Retinal pigment epithelial cell (primary cell): ENCODE measurements around the gene FREM1.
"Not testable (repeated sequence)": the region's sequence is repeated elsewhere in the genome, so short reads cannot be mapped to it uniquely, and the experiment has no call there.

Experiments
- DNase-seq: peaks from one replicate; pipeline ENCODE4 v3.0.0-alpha.2; 2010; ENCODE audit warnings: low read depth
- H3K4me3 ChIP-seq: 2 replicates; pipeline ENCODE4 v1.5.1; 2011; ENCODE audit warnings: mild to moderate bottlenecking, low read length, control low read depth, moderate library complexity
- TF ChIP-seq, protein P1 (sequence below): conservative IDR thresholded peaks from 2 replicates; pipeline ENCODE4 v1.5.1; 2011; ENCODE audit warnings: low read depth, low read length, control low read depth, inconsistent platforms

FREM1 gene

GRCh38 chr9:14926941-14927624 lies 16.9 kb upstream of the FREM1 start:
- TF ChIP-seq, protein P1, sequence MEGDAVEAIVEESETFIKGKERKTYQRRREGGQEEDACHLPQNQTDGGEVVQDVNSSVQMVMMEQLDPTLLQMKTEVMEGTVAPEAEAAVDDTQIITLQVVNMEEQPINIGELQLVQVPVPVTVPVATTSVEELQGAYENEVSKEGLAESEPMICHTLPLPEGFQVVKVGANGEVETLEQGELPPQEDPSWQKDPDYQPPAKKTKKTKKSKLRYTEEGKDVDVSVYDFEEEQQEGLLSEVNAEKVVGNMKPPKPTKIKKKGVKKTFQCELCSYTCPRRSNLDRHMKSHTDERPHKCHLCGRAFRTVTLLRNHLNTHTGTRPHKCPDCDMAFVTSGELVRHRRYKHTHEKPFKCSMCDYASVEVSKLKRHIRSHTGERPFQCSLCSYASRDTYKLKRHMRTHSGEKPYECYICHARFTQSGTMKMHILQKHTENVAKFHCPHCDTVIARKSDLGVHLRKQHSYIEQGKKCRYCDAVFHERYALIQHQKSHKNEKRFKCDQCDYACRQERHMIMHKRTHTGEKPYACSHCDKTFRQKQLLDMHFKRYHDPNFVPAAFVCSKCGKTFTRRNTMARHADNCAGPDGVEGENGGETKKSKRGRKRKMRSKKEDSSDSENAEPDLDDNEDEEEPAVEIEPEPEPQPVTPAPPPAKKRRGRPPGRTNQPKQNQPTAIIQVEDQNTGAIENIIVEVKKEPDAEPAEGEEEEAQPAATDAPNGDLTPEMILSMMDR, result no peak
- DNase-seq, result no peak
- H3K4me3 ChIP-seq, result no peak overlapping the region

DNA sequence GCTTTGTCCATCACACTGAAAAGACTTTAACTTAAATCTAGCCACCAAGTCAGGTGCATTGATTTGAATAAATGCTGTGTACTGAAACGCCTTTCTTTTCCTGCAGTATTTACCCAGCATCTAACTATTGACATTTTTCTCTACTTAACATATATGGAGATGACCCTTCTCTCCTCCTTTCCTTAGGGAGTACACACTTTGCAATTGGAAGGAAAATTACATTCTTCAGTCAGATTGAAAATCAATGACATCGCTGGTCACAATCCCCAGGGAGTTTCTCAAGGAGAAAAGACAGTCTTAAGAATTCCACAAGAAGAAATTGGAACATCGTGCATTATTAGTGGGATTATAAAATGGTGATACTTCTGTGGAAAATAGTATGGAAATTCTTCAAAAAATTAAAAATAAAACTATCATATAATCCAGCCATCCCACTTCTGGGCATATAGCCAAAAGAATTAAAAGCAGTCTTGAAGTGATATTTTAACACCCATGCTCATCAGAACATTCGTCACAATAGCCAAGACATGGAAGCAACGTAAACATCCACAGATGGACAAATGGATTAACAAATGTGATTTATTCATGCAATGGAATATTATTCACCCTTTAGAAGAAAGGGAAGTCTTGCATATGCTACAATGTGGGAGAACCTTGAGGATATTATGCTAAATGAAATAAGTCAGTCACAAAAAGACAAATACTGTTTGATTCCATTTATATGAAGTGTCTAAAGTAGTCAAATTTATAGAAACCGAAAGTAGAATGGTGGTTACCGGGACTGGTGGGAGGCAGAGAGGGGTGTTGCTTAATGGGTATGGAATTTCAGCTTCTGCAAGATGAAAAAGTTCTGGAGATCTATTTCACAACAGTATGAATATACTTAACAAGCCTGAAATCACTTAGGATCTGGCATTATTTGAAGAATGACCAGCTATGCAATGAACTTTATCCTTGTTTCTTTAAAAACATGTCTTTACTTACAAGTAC lies 14.3 kb upstream of the FREM1 start:
- DNase-seq, result no peak
- TF ChIP-seq, protein P1, result no peak
- no peak overlapping the region for H3K4me3 ChIP-seq

- no peak for DNase-seq
- TF ChIP-seq, protein P1, result no peak
- no peak overlapping the region for H3K4me3 ChIP-seq
Measured at GRCh38 chr9:14923701-14924100, 13.5 kb upstream of the FREM1 start.

- H3K4me3 ChIP-seq, DNase-seq: not testable (repeated sequence)
Measured at GRCh38 chr9:14920805-14921204, 10.6 kb upstream of the FREM1 start.

DNA sequence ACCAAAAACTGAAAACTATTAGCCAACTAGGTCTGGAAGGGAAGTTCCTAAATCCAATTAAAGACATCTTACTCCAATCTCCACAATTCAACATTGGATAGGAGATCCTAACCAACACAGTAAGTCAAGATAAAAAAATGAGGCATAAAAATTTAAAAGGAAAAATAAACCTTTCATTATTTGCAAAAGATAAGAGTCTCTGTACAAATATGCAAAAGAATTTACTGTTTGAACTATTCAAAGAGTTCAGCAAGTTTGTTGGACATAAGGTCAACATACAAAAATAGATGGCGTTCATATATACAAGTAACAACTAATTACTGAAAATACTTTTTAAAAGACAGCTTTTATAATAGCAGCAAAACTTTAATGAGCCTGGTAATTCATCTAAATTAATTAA lies 3.1 kb upstream of the FREM1 start:
- no peak overlapping the region for H3K4me3 ChIP-seq
- DNase-seq, result no peak
- TF ChIP-seq, protein P1, result no peak

GRCh38 chr9:14912859-14913258 lies 2.6 kb upstream of the FREM1 start:
- no peak for DNase-seq
- H3K4me3 ChIP-seq, result no peak overlapping the region
- TF ChIP-seq, protein P1, result no peak

- no peak overlapping the region for H3K4me3 ChIP-seq
- TF ChIP-seq, protein P1, result no peak
- DNase-seq, result no peak
Measured at GRCh38 chr9:14911046-14911445, 818 bp upstream of the FREM1 start.
